OCI-LY3 (cell line): ENCODE results near the gene TDRD7.

Experiments used
- H2AFZ ChIP-seq: fragments of 200-600, 300-600 bp; shearing (Covaris generic); 2 replicates; pipeline ENCODE4 v1.6.0; 2014; ENCODE audit warnings: antibody characterized with exemption, low read depth, low read length
- H3K27ac ChIP-seq: fragments of 200-600, 300-600 bp; sonication (generic); 2 replicates; pipeline ENCODE4 v1.5.1; 2014; ENCODE audit warnings: mild to moderate bottlenecking, low read length, moderate library complexity, mixed read lengths
- H3K27me3 ChIP-seq: fragments of 200-600, 300-600 bp; sonication (generic); 2 replicates; pipeline ENCODE4 v1.6.1; 2014; ENCODE audit warnings: low read depth, low read length, mixed read lengths
- H3K36me3 ChIP-seq: fragments of 200-600, 300-600 bp; sonication (generic); replicated peaks from 2 replicates; pipeline ENCODE3; 2014; ENCODE audit warnings: low read depth, low read length, mixed read lengths
- H3K4me1 ChIP-seq: fragments of 300-600, 200-600 bp; sonication (generic); 2 replicates; pipeline ENCODE4 v1.6.1; 2014; ENCODE audit warnings: low read length, mixed read lengths
- H3K4me2 ChIP-seq: fragments of 200-600, 300-600 bp; sonication (generic); 2 replicates; pipeline ENCODE4 v1.6.1; 2014; ENCODE audit warnings: low read length, mixed read lengths
- H3K4me3 ChIP-seq: fragments of 300-600, 200-600 bp; sonication (generic); 2 replicates; pipeline ENCODE4 v1.5.1; 2014; ENCODE audit warnings: antibody characterized with exemption, mild to moderate bottlenecking, low read length, moderate library complexity
- H3K79me2 ChIP-seq: fragments of 300-600, 200-600 bp; shearing (Covaris generic); 2 replicates; pipeline ENCODE4 v1.6.1; 2014; ENCODE audit warnings: mild to moderate bottlenecking, low read length, mixed read lengths
- H3K9ac ChIP-seq: fragments of 300-600, 200-600 bp; shearing (Covaris generic); 2 replicates; pipeline ENCODE4 v1.6.0; 2014; ENCODE audit warnings: mild to moderate bottlenecking, low read length, moderate library complexity
- H3K9me3 ChIP-seq: fragments of 200-600, 300-600 bp; shearing (Covaris generic); 2 replicates; pipeline ENCODE4 v1.6.1; 2014; ENCODE audit warnings: low read length, mixed read lengths; ENCODE audit not compliant: insufficient read depth
- H4K20me1 ChIP-seq: fragments of 200-600, 300-600 bp; sonication (generic); 2 replicates; pipeline ENCODE4 v1.6.1; 2016; ENCODE audit warnings: low read length, mixed read lengths; ENCODE audit not compliant: insufficient read depth
- CTCF ChIP-seq: fragments of 200-600, 300-600 bp; sonication (generic); IDR thresholded peaks from 2 replicates; pipeline ENCODE4 v1.5.1; 2014; ENCODE audit warnings: antibody characterized with exemption, low read length, low read depth
- EZH2phosphoT487 ChIP-seq: fragments of 200-600 bp; shearing (Covaris generic); IDR thresholded peaks from 2 replicates; pipeline ENCODE4 v1.6.1; 2018; ENCODE audit warnings: antibody characterized with exemption, mixed run types, low read depth

TDRD7 gene

DNA sequence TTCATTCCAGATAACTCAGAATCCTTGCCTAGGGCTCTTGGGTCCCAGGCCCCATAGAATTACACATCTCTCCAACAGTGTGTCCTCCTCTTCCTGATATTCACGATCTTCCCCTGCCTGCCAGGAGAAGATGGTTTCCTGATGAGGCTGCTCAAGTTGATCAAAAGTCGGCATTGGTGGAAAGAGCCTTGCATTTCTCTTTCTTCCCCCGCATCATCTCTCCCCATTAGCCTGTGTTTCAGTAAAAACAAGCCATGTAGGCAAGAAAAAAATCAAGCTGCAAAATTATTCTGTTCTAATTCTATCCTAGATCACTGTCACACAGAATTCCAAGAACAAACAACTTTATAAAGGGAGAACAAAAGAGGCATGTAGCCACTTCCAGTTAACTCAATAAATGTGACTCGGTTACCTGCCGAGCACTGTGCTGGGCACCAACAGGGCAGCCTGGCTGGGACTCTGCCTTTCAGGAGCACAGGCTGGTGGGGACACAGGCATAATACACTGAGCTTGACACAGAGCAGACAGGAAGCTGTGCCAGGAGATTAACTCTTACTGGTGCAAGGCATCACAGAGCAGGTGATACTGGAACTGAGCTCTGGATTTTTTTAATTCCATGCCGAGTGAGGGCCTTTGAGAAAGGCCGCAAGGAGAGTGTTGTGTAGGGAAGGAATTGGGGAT is 115.1 kb downstream of the TDRD7 start:
- Histone ChIP-seq H3K27me3 (no peaks in the 10 kb centered on the region), H3K36me3 (no peaks in the 10 kb centered on the region), H2AFZ (no peak overlapping the region), H3K4me2 (no peak overlapping the region), H3K9ac (no peak overlapping the region), H4K20me1 (no peaks in the 10 kb centered on the region), H3K27ac (no peak overlapping the region), H3K4me1 (peaks cover 20% of the 10 kb centered on the region), H3K9me3 (no peaks in the 10 kb centered on the region), H3K79me2 (no peaks in the 10 kb centered on the region), H3K4me3 (no peak overlapping the region)
- TF ChIP-seq EZH2phosphoT487 (no peak), CTCF (no peak)

DNA sequence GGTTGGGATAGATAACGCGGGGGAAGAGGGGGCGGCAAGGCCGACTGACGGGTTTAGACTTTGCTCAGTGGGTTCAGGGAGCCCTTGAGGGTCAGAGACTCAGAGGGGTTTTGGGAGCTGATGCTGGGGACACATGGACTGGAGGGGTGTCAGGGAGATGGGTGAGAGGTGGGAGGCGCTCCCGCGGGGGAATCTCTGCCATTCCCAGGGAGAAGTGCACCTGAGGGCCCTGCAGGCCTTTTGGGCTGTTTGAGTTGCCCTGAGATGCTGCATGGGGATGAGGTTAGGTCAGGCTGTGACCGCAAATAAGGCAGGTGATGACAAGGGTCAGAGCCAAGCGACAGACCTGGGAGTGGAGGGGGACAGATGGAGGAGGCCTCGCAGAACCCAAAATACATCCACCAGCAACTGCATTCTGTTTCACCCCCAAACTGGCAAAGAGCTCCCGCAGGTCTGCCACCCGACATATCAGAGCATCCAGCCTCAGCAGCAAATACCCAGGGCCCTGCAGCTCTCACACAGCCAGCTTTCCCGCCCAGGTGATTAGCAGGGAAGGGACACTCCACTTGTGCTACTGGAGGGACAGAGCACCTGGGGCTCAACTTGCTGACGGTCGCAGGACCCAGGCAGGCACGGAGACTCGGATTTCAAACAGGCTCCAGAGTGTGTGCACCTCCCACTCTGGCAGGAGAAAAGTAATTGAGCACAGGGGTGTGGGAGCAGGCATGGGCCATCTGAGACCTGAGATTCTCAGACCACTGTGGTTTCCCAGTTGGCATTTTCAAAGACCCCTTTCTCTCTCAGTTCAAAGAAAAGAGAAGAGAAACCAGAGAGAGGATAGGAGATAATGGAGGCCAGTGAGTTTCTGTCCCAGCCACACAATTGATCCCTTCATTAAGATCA is 116.0 kb downstream of the TDRD7 start:
- Histone ChIP-seq H3K36me3 (no peaks in the 10 kb centered on the region), H3K79me2 (no peaks in the 10 kb centered on the region), H3K9me3 (no peaks in the 10 kb centered on the region), H3K4me2 (no peak overlapping the region), H3K27me3 (no peaks in the 10 kb centered on the region), H3K9ac (no peak overlapping the region), H3K4me3 (no peak overlapping the region), H2AFZ (no peak overlapping the region), H4K20me1 (no peaks in the 10 kb centered on the region), H3K27ac (no peak overlapping the region), H3K4me1 (peaks cover 20% of the 10 kb centered on the region)
- no peak for TF ChIP-seq EZH2phosphoT487
- no peak for TF ChIP-seq CTCF

GRCh38 chr9:97528529-97529230 is 116.8 kb downstream of the TDRD7 start:
- Histone ChIP-seq H3K36me3 (no peaks in the 10 kb centered on the region), H3K4me3 (no peak overlapping the region), H3K4me2 (no peak overlapping the region), H3K9ac (no peak overlapping the region), H4K20me1 (no peaks in the 10 kb centered on the region), H2AFZ (0 out of 2 replicates have a peak overlapping the region, but pooled peaks have one; percentile 71), H3K27ac (no peak overlapping the region), H3K9me3 (no peaks in the 10 kb centered on the region), H3K27me3 (no peaks in the 10 kb centered on the region), H3K4me1 (peaks cover 20% of the 10 kb centered on the region), H3K79me2 (no peaks in the 10 kb centered on the region)
- TF ChIP-seq CTCF (no peak), EZH2phosphoT487 (no peak)
